H1 (cell line): ENCODE results near the gene MEI1. TPM values are rescaled to one million over a fixed set of nuclear protein-coding genes. Genes with fewer than 3 reads are reported as not detected.

Experiments
- CBX8 ChIP-seq: fragments of 300-800, 300-1000 bp; sonication (generic); IDR thresholded peaks from 2 replicates; pipeline ENCODE4 v1.7.1; 2016; ENCODE audit warnings: low read depth, low read length, borderline replicate concordance
- TAF7 ChIP-seq: optimal IDR thresholded peaks from 2 replicates; pipeline ENCODE3; 2011; ENCODE audit warnings: low read depth, mild to moderate bottlenecking, inconsistent platforms, low read length, moderate library complexity, borderline replicate concordance
- TBP ChIP-seq: IDR thresholded peaks from 2 replicates; pipeline ENCODE4 v1.6.1; 2011; ENCODE audit warnings: low read depth, low read length, improper control_type of control experiment
- ZNF274 ChIP-seq: IDR thresholded peaks from 2 replicates; pipeline ENCODE4 v1.7.0; 2012; ENCODE audit warnings: low read length, borderline replicate concordance; ENCODE audit errors: extremely low read depth
- polyA plus RNA-seq, 7 experiments: library from polyadenylated mRNA; depleted of rRNA in 3 of 7; stranded (reverse) in 5 of 7; unstranded in 2 of 7; fragments of >200 nt in 5 of 7; fragments of 200-250 nt in 2 of 7; gene quantifications; 1 replicate in 5 of 7; 2 replicates in 1 of 7; 4 replicates in 1 of 7; pipeline versions ENCODE4 v1.2.1 to v1.2.3, GENCODE V29; 2011 to 2013; ENCODE audit warnings: missing spikeins in 2 of 7, mixed read lengths in 2 of 7
- total RNA-seq: library from RNA; stranded (reverse); fragmentation: NEBNext Ultra II Directional; extraction: Animal tissue kit (Norgen Biotek cat#: 25700); gene quantifications from 2 replicates; pipeline ENCODE4 v1.2.1, GENCODE V29; 2021

MEI1 gene
- total and polyA plus RNA-seq, 2 of the 8 experiments (the other 6 are each of a cell fraction or from before 2014, with no cell fraction given): 0.27 to 0.54 TPM

GRCh38 chr22:41813726-41814410 lies 114.6 kb downstream of the MEI1 start (continued):
- no peak for TF ChIP-seq ZNF274
- no peak for TF ChIP-seq TBP
- no peak for TF ChIP-seq CBX8
- no peak for TF ChIP-seq TAF7
